Measurements from ENCODE around the gene SNCB.

GRCh38 chr5:176658817-176659511 is 28.6 kb upstream of the SNCB start:
- TF ChIP-seq CTCF (IDR thresholded peaks at IDR 0.05) (no peak), ZFX (IDR thresholded peaks at IDR 0.05; ENCODE audit: borderline replicate concordance) (no peak)

Measured in 22Rv1 (cell line).